H1 (cell line): ENCODE data around the gene PLEKHA5. TPM values are rescaled to one million over a fixed set of nuclear protein-coding genes. Genes with fewer than 3 reads are reported as not detected.

Source experiments
- CTCF ChIA-PET: fragments of 300-600 bp; sonication (Branson Sonifier 250); formaldehyde crosslinking; loops from one replicate; lab custom pipeline; 2021; ENCODE audit not compliant: partially characterized antibody; lab: Charles Lee
- POLR2A ChIA-PET: fragments of 300-600 bp; sonication (Branson Sonifier 250); formaldehyde crosslinking; loops from one replicate; lab custom pipeline; 2021; ENCODE audit warnings: inconsistent platforms; ENCODE audit not compliant: partially characterized antibody; lab: Charles Lee
- DNase-seq, 2 experiments: peaks; one replicate each; pipeline versions ENCODE4 v3.0.0 to v3.0.0-alpha.2; 2010 to 2022; ENCODE audit warnings: low spot score in 2 of 2, low read depth in 1 of 2, mixed read lengths in 1 of 2
- FAIRE-seq: peaks from 2 replicates; lab custom pipeline; 2011; peaks lifted over from hg19 to GRCh38; lab: Jason Lieb, UNC
- H2AFZ ChIP-seq: 2 replicates; pipeline ENCODE4 v1.8.1; 2012; ENCODE audit warnings: low read length, inconsistent platforms
- H2AK5ac ChIP-seq: 2 replicates; pipeline ENCODE4 v1.6.1; 2013; ENCODE audit warnings: low read depth, low read length
- H2BK120ac ChIP-seq: replicated peaks from 2 replicates; pipeline ENCODE3; 2013; ENCODE audit warnings: low read depth, low read length, inconsistent platforms
- H2BK12ac ChIP-seq: 2 replicates; pipeline ENCODE4 v1.6.1; 2013; ENCODE audit warnings: low read depth, low read length
- H2BK15ac ChIP-seq: 2 replicates; pipeline ENCODE4 v1.6.1; 2013; ENCODE audit warnings: low read length
- H2BK20ac ChIP-seq: 2 replicates; pipeline ENCODE4 v1.6.1; 2013; ENCODE audit warnings: low read length
- H2BK5ac ChIP-seq: 2 replicates; pipeline ENCODE4 v1.6.1; 2013; ENCODE audit warnings: low read depth, low read length
- H3K14ac ChIP-seq: 2 replicates; pipeline ENCODE4 v1.6.1; 2013; ENCODE audit warnings: inconsistent platforms; ENCODE audit not compliant: insufficient read length
- H3K18ac ChIP-seq: 2 replicates; pipeline ENCODE4 v1.6.1; 2013; ENCODE audit warnings: low read length; ENCODE audit errors: extremely low read depth
- H3K23ac ChIP-seq: 2 replicates; pipeline ENCODE4 v1.6.1; 2013; ENCODE audit warnings: inconsistent platforms; ENCODE audit not compliant: insufficient read length
- H3K23me2 ChIP-seq: 2 replicates; pipeline ENCODE4 v1.6.1; 2013; ENCODE audit warnings: low read depth, low read length
- H3K27ac ChIP-seq: 2 replicates; pipeline ENCODE4 v1.6.1; 2011; ENCODE audit warnings: low read depth, low read length, inconsistent platforms
- H3K27me3 ChIP-seq, 4 experiments: replicated peaks in 1 of 4; 1 replicate in 1 of 4; 2 replicates in 3 of 4; pipeline versions ENCODE4 v1.6.1 to v1.8.1; 2011 to 2013; ENCODE audit warnings: low read length in 3 of 4, mild to moderate bottlenecking in 3 of 4, inconsistent platforms in 2 of 4, mixed read lengths in 2 of 4, moderate library complexity in 1 of 4; ENCODE audit not compliant: control insufficient read depth in 3 of 4, insufficient read depth in 3 of 4; ENCODE audit errors: extremely low read depth in 1 of 4
- H3K36me3 ChIP-seq, 4 experiments: 2 replicates each; pipeline versions ENCODE4 v1.6.1 to v1.8.1; 2011 to 2013; ENCODE audit warnings: mild to moderate bottlenecking in 4 of 4, low read length in 3 of 4, moderate library complexity in 2 of 4, control low read depth in 1 of 4, inconsistent platforms in 1 of 4; ENCODE audit not compliant: insufficient read depth in 4 of 4, control insufficient read depth in 2 of 4
- H3K4ac ChIP-seq: replicated peaks from 2 replicates; pipeline ENCODE3; 2013; ENCODE audit warnings: low read length, low read depth, mixed read lengths, inconsistent platforms; ENCODE audit not compliant: insufficient read length
- H3K4me1 ChIP-seq, 4 experiments: replicated peaks in 1 of 4; 1 replicate in 1 of 4; 2 replicates in 3 of 4; pipeline versions ENCODE4 v1.6.1 to v1.8.1; 2011 to 2013; ENCODE audit warnings: low read length in 3 of 4, inconsistent platforms in 2 of 4, mixed read lengths in 1 of 4; ENCODE audit not compliant: insufficient read depth in 4 of 4, control insufficient read depth in 3 of 4
- H3K4me2 ChIP-seq, 2 experiments: 2 replicates each; pipeline versions ENCODE4 v1.6.1 to v1.8.1; 2011 to 2013; ENCODE audit warnings: low read depth in 2 of 2, low read length in 2 of 2, control low read depth in 1 of 2, inconsistent platforms in 1 of 2, mild to moderate bottlenecking in 1 of 2; ENCODE audit not compliant: insufficient read depth in 1 of 2
- H3K4me3 ChIP-seq, 4 experiments: fragments of 200-600, 300-600 bp in 1 of 4; sonication (generic), shearing (Covaris generic), sonication (Bioruptor Twin) in 1 of 4; 2 replicates each; pipeline versions ENCODE4 v1.5.1 to v1.8.1; 2011 to 2016; ENCODE audit warnings: low read length in 4 of 4, low read depth in 3 of 4, control low read depth in 2 of 4, inconsistent platforms in 2 of 4, mild to moderate bottlenecking in 2 of 4, mixed read lengths in 1 of 4, moderate library complexity in 1 of 4; ENCODE audit not compliant: insufficient read depth in 2 of 4; ENCODE audit errors: extremely low read depth in 1 of 4
- H3K56ac ChIP-seq: replicated peaks from 2 replicates; pipeline ENCODE3; 2013; ENCODE audit warnings: low read depth, mild to moderate bottlenecking, mixed read lengths, low read length, inconsistent platforms; ENCODE audit not compliant: insufficient read length
- H3K79me1 ChIP-seq: 2 replicates; pipeline ENCODE4 v1.6.1; 2013; ENCODE audit warnings: low read depth, low read length, control low read depth
- H3K79me2 ChIP-seq, 2 experiments: 2 replicates each; pipeline versions ENCODE4 v1.6.1 to v1.8.1; 2012 to 2013; ENCODE audit warnings: low read length in 2 of 2, mild to moderate bottlenecking in 2 of 2, inconsistent platforms in 1 of 2; ENCODE audit not compliant: insufficient read depth in 2 of 2, control insufficient read depth in 1 of 2
- H3K9ac ChIP-seq, 4 experiments: replicated peaks in 1 of 4; 1 replicate in 1 of 4; 2 replicates in 3 of 4; pipeline versions ENCODE4 v1.6.1 to v1.8.1; 2011 to 2013; ENCODE audit warnings: low read depth in 3 of 4, low read length in 3 of 4, control low read depth in 2 of 4, mild to moderate bottlenecking in 2 of 4, moderate library complexity in 2 of 4, inconsistent platforms in 1 of 4; ENCODE audit errors: extremely low read depth in 1 of 4
- H3K9me3 ChIP-seq, 2 experiments: 2 replicates each; pipeline versions ENCODE4 v1.6.1 to v1.8.1; 2012 to 2013; ENCODE audit warnings: mild to moderate bottlenecking in 2 of 2, moderate library complexity in 2 of 2, control low read depth in 1 of 2, inconsistent platforms in 1 of 2, low read depth in 1 of 2, low read length in 1 of 2, mixed read lengths in 1 of 2; ENCODE audit not compliant: insufficient read depth in 2 of 2
- H4K20me1 ChIP-seq, 2 experiments: replicated peaks in 1 of 2; 2 replicates each; pipeline versions ENCODE3 to v1.8.1; 2011 to 2013; ENCODE audit warnings: inconsistent platforms in 2 of 2, low read length in 2 of 2, mild to moderate bottlenecking in 1 of 2; ENCODE audit not compliant: insufficient read depth in 2 of 2, control insufficient read depth in 1 of 2
- H4K5ac ChIP-seq: 2 replicates; pipeline ENCODE4 v1.6.1; 2013; ENCODE audit warnings: low read length, low read depth, mixed read lengths, inconsistent platforms; ENCODE audit not compliant: insufficient read length
- H4K8ac ChIP-seq: 2 replicates; pipeline ENCODE4 v1.8.0; 2013; ENCODE audit warnings: mild to moderate bottlenecking, moderate library complexity, low read length, inconsistent platforms; ENCODE audit not compliant: insufficient read depth; ENCODE audit errors: extremely low read depth
- H4K91ac ChIP-seq: replicated peaks from 2 replicates; pipeline ENCODE3; 2013; ENCODE audit warnings: low read length, mixed read lengths, inconsistent platforms; ENCODE audit not compliant: insufficient read length
- BCL11A ChIP-seq, 2 experiments: IDR thresholded peaks; one replicate each; pipeline ENCODE4 v1.6.1; 2011; ENCODE audit warnings: low read depth in 2 of 2, low read length in 2 of 2, mild to moderate bottlenecking in 2 of 2
- CTCF ChIP-seq, 3 experiments: IDR thresholded peaks; 1 replicate in 2 of 3; 2 replicates in 1 of 3; pipeline versions ENCODE4 v1.5.1 to v1.6.1; 2011; ENCODE audit warnings: low read length in 3 of 3, mild to moderate bottlenecking in 3 of 3, inconsistent platforms in 2 of 3, low read depth in 1 of 3, moderate library complexity in 1 of 3; ENCODE audit not compliant: insufficient read depth in 1 of 3; ENCODE audit errors: control extremely low read depth in 1 of 3
- MAX ChIP-seq: IDR thresholded peaks from 2 replicates; pipeline ENCODE4 v1.6.1; 2012; ENCODE audit warnings: inconsistent platforms
- RFX5 ChIP-seq: IDR thresholded peaks from 2 replicates; pipeline ENCODE4 v1.6.1; 2011; ENCODE audit warnings: low read depth, low read length, improper control_type of control experiment, borderline replicate concordance
- SP2 ChIP-seq: IDR thresholded peaks from 2 replicates; pipeline ENCODE4 v1.6.1; 2012; ENCODE audit warnings: mild to moderate bottlenecking, low read length, inconsistent platforms
- WGBS, 2 experiments: shearing (Covaris generic) in 1 of 2; methylation state at CpG; one replicate each; pipeline versions ENCODE4 v1.1.6 to v1.1.7; 2013 to 2015; ENCODE audit warnings: low lambda C conversion rate in 2 of 2, mixed read lengths in 2 of 2, inconsistent platforms in 1 of 2, low coverage in 1 of 2, missing lambda C conversion rate in 1 of 2; ENCODE audit not compliant: insufficient replicate concordance in 2 of 2, insufficient coverage in 1 of 2, insufficient read length in 1 of 2; ENCODE audit errors: extremely low coverage in 1 of 2, missing lambda C conversion rate in 1 of 2; 5-methylcytosine and 5-hydroxymethylcytosine counted together
- polyA plus RNA-seq, 7 experiments: library from polyadenylated mRNA; depleted of rRNA in 3 of 7; stranded (reverse) in 5 of 7; unstranded in 2 of 7; fragments of >200 nt in 5 of 7; fragments of 200-250 nt in 2 of 7; gene quantifications; 1 replicate in 5 of 7; 2 replicates in 1 of 7; 4 replicates in 1 of 7; pipeline versions ENCODE4 v1.2.1 to v1.2.3, GENCODE V29; 2011 to 2013; ENCODE audit warnings: missing spikeins in 2 of 7, mixed read lengths in 2 of 7
- total RNA-seq: library from RNA; stranded (reverse); fragmentation: NEBNext Ultra II Directional; extraction: Animal tissue kit (Norgen Biotek cat#: 25700); gene quantifications from 2 replicates; pipeline ENCODE4 v1.2.1, GENCODE V29; 2021

Gene PLEKHA5
- total and polyA plus RNA-seq, 2 of the 8 experiments (the other 6 are each of a cell fraction or from before 2014, with no cell fraction given): 17.2 to 66.1 TPM

GRCh38 chr12:19316425-19316824 lies 186.9 kb downstream of the PLEKHA5 start:
- Histone ChIP-seq H3K4ac (no peak overlapping the region), H2BK120ac (no peak overlapping the region), H4K20me1 (no peaks in the 10 kb centered on the region), H4K91ac (no peak overlapping the region), H4K8ac (no peak overlapping the region), H3K4me2 (no peak overlapping the region), H2AFZ (no peak overlapping the region), H4K5ac (no peak overlapping the region), H3K4me3 (no peak overlapping the region), H3K4me1 (no peaks in the 10 kb centered on the region), H2BK12ac (no peak overlapping the region), H3K18ac (no peak overlapping the region), H3K23ac (no peak overlapping the region), H3K56ac (no peak overlapping the region), H2BK5ac (no peak overlapping the region), H3K27me3 (no peaks in the 10 kb centered on the region), H3K23me2 (no peaks in the 10 kb centered on the region), H3K79me2 (no peaks in the 10 kb centered on the region), H2AK5ac (no peak overlapping the region), H3K79me1 (no peaks in the 10 kb centered on the region), H2BK20ac (no peak overlapping the region), H3K36me3 (peaks cover 0 to 9% (median 1%) of the 10 kb centered on the region in 4 experiments; a peak in 3 of 8 replicates), H3K9ac (no peak overlapping the region), H3K14ac (no peak overlapping the region), H3K9me3 (no peaks in the 10 kb centered on the region), H3K27ac (no peak overlapping the region), H2BK15ac (no peak overlapping the region)
- POLR2A ChIA-PET: interaction anchor here (1.0 kb wide), 2 partner anchors 10 to 960 kb away, joined by 4 read pairs; no protein-coding TSS in a partner anchor
- CTCF ChIA-PET: interaction anchor here (0.6 to 1.6 kb wide), 2 partner anchors 28 to 167 kb away, joined by 3 read pairs; no protein-coding TSS in a partner anchor
- WGBS, 2 experiments: 97% methylated on average over 2 of the region's 2 CpGs; no CpG with 5 or more reads in 1 of the 2 experiments
- no peak for DNase-seq
- no peak for FAIRE-seq
- TF ChIP-seq SP2: no peak
- no peak for TF ChIP-seq MAX
- no peak for TF ChIP-seq RFX5
- TF ChIP-seq BCL11A (IDR thresholded peaks at IDR 0.05; ENCODE audit: low read depth in 2 of 2, low read length in 2 of 2): no peak
- TF ChIP-seq CTCF (IDR thresholded peaks at IDR 0.05; ENCODE audit: control extremely low read depth in 1 of 3, insufficient read depth in 1 of 3, low read depth in 1 of 3, low read length in 3 of 3): no peak
